Cerebellar nuclear complex (tissue), 1 donor: Measurements from ENCODE around the gene MUSTN1.

ENCODE experiments used
- DNase-seq, 2 experiments: peaks; one replicate each; lab custom pipeline; 2025; lab: John Stamatoyannopoulos, UW

Gene MUSTN1

DNA sequence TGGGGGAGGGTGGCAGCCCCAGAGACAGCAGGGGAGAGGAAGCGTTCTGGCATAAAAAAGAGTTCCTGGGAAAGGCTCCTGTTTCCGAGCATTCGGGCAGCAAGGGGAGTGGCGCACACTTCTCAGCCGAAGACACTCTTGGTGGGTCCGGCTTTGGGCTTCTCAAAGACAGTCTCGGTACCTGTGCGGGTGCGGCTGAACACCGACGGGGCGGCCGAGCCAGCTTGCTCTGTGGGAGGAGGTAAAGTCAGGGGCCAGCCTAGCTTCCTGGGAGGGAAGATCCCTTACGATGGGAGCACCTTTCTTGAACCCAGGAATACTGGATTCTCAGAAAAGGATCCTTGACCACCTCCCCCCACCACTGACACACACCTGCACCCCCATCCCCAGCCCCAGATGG is 1.6 kb downstream of the MUSTN1 start:
- no peak for DNase-seq

DNA sequence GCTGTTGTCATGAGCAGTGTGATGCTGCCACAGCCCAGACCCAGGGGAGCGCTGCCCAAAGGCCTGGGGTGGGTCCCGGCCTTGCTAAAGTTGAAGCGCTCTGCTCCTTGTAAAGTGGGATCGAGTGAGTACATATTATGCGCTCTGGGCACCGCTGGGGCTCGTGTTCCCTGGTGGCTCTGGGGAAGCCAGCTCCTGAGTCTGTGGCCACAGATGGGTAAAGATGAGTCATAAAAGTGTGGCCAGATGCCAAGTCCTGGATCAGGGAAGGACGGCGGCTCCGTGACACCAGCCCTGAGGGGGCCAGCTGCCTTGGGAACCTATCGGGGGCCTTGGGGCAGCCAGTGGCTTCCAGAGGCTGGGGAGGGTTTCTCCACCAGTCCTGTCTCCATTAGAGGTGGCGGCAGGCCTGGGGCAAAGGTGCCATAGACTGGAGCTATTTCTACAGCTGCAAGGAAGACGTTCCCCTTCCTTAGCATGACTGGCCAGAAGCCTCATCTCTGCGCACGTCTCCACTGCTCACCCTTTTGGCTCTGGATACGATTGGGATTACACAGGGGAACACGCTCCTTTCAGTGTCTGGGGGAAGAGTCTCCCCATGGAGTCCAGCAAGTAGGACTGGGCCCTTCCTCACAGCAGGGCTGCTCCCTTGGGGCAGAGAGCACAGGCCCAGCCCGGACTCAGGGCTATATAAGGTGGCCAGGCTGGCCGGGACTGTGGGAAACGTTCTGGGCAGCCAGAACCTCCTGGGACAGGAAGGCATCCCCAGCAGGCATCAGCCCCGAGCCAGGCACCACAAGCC is 3.1 kb downstream of the MUSTN1 start:
- DNase-seq: no peak

DNA sequence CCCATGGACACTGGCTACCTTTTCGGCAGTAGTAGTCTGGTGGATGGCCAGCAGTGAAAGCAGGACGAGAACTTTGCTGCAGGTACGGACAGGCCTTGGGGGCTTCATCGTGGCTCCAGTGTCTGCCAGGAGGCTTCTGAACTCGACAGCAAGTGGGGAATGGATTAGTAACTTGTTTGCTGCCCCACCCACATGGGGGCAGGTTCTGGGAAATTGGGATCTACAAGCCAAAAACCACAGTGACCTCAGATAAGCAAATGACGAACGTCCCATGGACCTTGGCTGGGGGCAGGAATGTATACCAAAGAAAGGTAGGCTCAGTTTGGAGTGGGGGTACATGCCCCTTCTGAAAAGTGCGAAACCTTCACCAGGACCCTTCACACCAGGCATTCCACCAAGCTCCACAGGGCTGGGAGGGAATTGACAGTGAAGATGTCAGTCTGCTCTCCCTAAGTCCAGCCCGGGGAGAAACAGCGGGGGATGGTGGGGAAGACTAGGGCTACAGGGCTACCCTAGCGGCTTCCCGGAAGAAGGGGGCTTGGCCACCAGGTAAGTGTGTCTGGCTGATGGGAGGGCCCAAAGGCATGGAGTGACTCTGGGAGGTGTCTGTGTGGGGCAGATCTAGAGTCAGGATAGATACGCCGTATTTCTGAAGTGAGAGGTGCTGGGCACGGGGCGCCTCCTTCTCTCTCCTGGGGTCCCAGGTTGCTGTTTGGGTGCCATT is 4.1 kb downstream of the MUSTN1 start, which contains the start of gene ITIH4:
TSS of gene ITIH4 (minus strand) at position 138 of the 724 bp plus-strand sequence. CDS start at position 108, 30 bp downstream.
- DNase-seq: no peak

DNA sequence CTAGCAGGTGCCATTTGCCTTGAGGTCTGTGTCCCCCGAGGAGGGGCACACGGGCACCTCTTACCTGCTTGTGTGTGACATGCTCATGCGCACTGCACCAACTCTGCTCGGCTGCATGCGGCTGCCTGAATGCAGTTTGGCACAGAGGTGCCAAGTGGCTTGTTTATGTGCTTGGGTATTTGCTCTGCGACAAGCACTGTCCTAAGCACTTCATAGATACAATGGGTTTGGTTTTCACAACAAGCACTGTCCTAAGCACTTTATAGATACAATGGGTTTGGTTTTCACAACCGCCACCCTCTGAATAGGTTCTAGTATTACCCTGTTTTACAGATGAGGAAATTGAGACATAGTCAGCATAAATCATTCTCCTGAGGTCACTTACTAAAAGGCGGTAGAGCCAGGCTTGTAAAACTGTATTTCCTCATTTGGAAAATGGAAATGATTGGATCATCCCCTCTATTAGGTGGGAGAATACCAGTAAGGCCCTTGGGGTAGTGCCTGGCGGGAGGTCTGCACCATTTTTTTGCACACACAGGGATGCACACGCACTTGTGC is 4.8 kb downstream of the MUSTN1 start:
- DNase-seq: no peak

DNA sequence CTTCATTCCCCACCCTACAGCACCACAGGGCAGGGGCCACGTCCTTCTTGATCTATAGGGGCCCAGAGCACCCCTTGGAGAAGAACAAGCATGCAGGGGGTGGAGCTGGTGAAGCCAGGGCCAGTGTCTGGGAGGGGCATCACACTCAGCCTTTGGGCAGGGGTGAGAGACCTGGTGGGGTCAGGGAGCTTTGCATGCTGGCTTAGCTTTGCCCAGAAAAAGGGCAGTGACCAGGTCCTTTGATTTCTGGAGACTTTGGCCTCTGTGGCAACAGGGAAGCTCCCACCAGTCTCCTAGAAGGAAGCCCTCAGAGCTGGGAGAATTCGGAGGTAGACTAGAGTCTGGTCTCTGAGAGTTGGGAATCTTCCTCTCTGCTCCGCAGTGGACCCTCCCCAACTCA is 5.3 kb downstream of the MUSTN1 start:
- DNase-seq: no peak

DNA sequence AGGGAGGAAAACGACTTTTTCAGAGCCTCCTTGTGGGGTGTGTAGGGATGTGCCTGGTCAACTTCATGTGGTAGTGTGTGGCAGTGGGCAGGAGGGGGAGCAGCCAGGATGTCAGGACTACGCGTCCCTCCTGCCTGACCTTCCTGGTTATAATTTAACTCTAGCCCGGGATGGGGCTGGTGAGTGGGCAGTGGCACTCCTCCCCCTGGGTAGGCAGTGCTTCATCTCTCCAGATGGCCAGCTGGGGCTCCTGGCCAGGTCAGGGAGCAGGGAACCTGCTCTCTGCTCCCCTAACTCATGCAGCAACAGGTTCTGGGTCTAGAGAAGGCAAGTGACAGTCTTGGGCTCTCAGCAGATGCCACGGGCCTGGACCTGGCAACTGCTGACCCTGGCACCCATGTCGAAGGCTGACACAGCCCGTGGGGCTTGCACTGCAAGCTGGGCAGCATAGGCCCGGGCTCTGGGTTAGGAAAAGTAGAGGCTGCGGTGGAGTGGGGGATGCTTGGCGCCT is 6.9 kb downstream of the MUSTN1 start:
- no peak for DNase-seq

DNA sequence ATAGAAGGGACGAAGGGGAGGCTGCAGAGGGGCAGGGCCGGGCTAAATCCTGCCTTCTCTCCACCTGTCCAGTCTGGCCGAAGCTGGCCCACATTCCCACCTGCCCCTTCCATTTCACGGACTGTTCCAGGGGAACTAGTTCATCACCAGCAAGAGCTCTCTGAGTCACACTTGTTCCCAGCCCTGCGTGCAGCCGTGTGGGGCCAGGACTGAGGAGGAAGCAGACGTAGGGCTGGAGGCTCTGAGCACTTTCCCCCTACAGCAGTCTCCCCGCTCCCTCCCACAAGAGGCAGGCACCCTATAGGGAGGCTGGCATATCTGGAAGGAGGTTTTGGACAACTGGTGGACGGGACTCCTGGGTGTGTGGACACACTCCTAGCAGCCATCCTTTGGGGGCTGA is 7.4 kb downstream of the MUSTN1 start:
- DNase-seq: no peak

DNA sequence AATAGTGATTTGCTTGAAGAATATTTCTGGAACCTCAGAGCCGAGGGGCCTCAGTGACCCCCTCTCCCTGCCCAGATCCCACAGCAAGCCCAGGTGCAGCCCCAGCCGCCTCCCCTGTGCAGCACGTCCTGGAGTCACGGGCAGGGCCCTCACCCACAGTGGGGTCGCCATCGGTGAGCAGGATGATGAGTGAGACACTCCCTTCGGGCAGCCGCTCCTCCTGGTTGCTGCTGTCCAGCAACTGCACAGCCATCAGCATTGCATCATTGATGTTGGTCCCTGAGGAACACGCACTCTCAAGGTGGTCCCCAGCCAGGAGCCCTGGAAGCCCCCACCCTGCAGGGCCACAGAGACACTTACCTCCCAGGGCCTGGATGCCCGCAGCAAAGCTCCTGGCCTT is 10.8 kb downstream of the MUSTN1 start:
- no peak for DNase-seq

DNA sequence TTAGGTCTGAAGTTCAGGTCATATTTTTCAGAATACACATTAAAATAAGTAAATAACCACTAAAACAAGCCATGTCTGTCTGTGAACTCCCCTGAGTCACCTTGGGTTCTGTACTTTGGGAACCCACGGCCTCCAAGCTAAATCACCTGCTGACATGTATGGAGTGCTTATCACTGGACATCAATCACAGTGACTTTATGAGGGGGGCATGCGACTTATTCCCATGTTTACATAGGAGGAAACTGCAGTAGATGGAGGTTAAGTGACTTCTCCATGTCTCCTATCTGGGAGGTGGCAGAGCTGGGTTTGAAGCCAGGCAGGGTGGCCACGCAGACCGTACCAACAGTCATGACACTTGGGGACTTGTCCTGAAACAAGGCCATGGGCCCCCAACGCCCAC is 12.5 kb downstream of the MUSTN1 start:
- DNase-seq: no peak

DNA sequence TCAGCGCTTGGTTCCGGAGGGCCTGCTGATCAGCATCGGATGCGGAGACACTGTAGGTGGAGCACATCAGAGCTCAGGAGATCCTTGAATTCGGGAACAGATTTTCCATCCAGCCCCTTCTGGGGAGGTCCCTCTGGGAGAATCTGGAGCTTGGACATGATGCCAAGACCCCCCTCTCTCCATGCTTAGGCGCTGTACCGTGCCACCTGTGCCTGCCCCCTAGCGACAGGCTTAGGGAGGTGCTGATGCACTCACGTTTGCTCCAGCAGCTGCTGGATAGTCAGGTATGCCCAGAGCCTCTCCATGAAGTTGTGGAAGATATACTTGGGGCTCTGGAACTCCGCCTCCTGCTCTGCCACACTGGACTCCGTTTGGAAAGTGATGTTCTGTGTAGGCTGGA is 14.1 kb downstream of the MUSTN1 start:
- DNase-seq: no peak

DNA sequence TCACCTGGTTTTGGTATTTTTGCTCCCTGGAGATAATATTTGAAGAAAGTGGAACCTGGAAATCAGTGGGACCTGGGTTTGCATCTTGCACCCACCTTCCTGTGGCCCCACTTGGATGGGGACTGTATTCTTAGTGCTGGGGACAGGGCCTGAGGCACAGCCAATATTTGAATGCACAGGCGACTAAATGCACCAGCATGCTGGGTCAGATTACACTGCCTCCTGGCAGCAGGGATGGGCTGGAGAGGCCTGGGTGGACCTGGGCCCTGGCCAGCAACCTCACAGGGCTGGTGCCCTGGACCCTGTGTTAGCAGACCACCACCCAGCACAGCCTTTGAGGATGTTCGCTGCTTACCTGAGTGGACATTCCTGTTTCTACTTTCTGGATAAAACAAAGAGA is 14.9 kb downstream of the MUSTN1 start:
- DNase-seq: no peak

DNA sequence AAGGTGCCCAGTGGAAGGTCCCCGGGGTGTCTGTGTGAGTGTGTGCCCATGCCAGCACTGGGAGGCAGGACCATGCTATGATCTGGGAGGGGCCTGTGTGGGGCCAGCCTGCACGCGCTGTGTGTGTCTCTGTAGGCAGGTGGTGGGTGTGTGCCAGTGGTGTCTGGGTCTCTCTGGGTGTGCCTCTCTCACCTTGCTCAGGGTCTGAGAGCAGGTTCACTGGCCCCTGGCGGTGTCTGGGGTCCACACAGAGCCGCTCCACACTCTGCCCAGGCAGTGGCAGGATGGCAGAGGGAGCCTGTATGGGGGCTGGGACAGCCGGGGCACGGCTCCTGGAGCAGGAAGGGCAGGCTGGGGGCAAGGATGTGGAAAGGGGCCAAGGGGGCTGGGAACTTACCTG is 17.0 kb downstream of the MUSTN1 start:
- DNase-seq: no peak

DNA sequence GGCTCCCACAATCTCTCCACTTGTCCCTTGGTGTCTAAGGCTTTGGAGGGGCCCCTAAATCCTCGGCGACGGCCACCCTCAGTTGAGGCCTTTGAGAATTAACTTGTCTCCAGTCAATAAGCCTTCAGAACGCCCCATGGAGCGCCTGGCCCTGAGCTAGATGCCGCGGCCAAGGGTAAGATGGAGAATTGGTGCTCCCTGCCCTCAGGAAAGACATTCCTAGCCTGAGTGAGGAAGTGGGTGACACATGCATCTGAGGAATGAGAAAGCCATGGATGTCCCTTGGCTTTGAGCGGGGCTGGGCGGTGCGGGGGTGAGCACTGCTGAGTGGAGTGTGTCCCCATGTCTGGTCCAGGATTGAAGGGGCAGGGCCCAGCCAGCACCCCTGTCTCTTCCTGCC is 17.6 kb downstream of the MUSTN1 start:
- no peak for DNase-seq

DNA sequence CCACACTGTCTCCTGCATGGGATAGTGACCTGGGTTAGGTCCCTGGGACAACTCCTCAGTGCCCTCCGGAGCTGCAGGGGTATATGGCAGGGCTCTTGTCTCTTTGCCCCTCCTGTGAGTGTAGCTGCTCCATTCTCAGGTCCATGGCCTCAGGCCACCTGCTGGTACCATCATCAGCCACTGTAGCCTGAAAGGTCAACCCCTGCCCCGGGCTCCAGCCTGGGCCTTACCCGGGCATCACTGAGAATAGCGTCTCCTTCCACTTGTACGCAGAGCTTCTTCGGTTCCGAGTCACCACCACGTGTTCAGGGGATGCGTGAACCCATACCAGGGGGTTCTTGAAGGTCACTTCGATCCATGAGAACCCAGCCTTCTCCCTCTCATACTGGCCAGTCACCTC is 18.2 kb downstream of the MUSTN1 start:
- DNase-seq: no peak

DNA sequence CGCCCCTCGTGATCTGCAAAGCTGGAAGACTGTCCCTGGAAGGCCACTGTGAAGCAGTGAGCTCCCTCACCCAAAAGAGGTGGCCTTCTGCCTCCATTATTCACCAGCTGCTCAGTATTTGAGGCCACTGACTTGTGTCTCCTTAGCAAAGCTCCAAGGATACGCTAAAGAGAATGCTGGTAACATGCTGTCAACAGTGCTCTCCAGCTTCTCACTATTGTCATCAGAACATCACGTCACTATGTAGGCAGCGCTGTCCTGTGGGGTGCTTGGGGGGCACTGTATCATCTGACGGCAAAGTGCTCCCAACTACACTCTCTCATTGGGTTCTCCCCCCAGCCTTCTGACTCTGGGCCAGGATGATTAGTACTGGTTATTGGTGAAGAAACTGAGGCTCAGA is 18.6 kb downstream of the MUSTN1 start:
- DNase-seq: no peak

DNA sequence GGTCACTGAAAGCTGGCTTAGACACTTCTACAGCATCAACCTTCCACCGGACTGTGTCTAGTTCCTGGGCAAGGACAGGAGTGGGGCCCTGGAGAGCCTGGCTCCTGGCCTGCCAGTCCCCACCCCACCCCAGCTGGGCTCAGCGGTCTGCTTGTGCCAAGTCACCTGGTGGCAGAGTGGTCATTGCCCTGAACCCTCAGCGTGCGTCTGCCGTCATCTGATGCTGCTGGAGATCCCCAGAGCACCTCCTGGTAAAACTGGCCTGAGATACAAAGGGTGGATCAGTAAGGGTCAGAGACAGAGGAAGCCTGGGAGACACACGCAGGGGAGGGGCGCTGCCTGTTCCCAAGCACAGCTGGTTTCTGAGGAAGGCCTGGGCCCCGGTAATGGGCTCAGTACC is 21.0 kb downstream of the MUSTN1 start:
- DNase-seq: no peak

DNA sequence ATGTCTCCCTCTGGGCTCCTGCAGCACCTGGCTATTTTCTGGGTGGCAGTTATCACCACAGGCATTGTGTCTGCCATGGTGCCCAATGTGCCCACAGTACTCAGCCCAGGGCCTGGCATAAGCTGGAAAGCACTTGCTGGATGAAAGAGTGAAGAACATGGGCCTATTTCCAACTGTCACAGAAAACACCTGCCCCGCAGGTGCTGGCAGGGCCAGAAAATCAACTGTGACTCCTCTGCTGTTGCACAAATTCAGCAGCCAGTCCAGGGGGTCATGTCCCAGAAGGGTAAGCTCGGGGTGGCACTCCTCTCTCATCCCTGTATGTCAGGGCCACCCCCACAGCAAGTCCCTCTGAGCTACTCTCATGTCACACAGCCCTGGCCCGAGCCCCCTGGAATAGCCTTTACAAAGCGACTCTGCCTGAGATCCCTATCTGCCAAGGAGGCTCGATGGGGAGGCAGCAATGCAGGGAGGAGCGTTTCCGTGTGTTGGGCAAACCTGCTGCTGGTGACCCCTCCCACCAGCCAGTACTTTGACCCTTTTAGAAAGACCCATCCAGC is 23.3 kb downstream of the MUSTN1 start:
- DNase-seq: no peak

DNA sequence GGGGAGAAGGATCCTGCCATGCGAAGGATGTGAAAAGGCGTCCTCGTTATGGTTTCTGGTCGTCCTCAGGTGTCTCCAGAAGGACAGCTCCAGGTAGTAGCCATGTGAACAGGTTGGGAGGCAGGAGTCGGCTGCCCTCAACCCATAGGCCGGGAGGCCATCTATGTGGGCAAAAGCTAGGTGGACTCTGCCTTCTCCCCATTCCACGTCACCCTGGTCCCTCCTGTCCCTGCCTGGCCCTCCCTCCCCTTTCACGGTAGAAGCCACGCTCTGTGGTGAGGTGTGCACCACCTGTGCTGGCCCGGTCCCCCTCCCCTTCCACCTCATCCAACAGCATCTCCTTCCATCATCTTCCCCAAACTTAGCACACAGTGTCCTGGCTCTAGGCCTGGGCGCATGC is 23.9 kb downstream of the MUSTN1 start:
- DNase-seq: no peak

DNA sequence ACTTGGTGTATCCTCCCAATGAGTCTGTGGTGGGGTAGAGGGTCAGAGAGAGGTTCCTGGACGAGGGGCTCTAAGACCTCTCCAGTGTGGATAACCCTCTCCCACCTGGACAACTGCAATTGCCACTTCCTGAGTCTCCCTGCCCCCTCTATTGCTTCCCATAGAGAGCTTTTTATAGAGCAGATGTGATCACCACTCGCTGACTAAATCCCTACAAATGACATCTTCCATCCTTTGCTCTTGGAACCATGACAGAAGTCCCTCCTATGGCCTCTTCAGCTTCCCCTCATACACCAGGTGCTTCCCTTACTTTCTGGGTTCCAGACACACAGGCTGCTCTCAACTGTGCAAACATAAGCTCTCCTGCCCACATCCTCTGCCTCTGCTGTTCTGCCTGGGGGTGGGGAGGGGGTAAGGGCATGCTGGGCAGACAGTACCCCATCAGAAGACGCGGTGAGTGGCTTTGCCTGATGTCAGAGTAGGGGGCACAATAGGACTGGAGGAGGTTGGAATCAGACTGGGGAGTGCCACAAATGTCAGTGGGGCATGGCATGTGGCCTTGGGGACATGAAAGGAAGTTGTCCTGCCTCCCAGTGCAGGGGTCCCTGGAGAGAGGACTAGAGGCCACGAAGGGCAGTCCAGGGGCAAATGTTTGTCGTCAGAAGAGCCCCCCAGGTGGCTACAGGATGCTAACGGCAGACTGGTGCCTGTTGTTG is 25.0 kb downstream of the MUSTN1 start:
- no peak for DNase-seq

DNA sequence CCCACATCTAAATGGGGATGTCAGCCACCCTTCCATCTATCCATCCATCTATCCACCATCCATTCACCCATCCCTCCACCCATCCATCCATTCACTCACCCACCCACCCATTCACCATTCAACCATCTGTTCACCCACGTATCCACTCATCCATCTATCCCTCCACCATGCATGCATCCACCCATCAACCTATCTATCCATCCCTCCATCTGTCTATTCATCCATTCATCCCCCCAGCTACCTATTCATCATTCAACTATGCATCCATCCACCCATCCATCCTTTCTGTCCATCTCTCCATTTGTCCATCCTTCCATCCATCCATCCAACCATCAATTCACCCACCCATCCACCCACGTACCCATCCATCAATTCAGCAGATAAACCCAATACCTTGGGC is 25.7 kb downstream of the MUSTN1 start:
- DNase-seq: no peak

DNA sequence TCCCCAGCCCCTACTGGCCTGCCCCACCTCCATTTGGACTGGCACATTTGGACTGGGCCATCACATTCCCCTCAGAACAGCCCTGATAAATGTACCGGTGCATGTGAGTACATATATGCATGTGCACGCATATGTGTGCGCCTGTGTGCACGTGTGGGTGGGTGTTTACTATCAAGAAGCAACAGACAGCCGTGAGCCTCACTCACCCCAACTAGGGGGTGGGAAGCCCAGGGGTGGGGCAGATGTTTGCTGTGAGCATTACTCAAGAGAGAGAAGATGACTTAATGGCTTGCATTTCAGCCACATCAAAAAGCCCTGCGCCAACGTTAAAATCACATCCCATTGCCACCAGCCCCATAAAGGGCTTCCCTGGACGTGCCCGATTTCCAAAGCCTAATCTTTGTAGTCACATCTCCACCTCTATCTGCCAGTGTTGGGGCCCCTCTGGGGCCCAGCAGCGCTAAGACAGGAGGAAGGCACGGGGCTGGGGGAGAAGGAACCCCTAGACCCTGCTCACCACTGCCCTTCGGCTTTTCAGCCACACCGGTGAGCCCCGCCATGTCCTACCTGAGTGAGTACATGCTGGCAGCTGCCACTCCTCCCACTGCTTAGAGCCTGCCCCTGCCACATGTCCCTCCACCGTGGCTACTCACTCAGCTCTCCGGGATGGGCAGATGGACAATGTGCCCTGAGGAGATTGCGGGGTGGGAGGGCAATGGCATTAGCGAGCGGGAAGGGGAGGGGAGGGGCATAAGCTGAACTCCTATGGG is 29.4 kb downstream of the MUSTN1 start:
- no peak for DNase-seq
